IPS DF 19.7 (cell line): ENCODE data around the gene KPNA1.
"Not testable (repeated sequence)": the region's sequence is repeated elsewhere in the genome, so short reads cannot be mapped to it uniquely, and the experiment has no call there.

Source experiments
- DNase-seq: peaks from one replicate; pipeline ENCODE4 v3.0.0-alpha.2; 2013; ENCODE audit warnings: low read depth, low spot score

Gene KPNA1

DNA sequence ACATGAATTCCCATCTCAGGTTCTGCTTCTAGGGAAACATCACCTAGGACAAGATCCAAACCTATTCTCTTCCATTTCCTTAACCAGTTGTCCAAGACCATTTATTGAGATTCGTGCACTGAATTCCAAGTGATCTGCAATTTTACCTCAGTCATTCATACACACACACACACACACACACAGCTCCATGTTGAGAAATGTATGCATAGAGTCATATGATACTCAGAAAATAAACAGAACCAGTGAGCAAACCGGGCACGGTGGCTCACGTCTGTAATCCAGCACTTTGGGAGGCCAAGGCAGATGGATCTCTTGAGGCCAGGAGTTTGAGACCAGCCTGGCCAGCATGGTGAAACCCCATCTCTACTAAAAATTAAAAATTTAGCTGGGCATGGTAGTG is 6.1 kb upstream of the KPNA1 start:
- DNase-seq, result no peak

DNA sequence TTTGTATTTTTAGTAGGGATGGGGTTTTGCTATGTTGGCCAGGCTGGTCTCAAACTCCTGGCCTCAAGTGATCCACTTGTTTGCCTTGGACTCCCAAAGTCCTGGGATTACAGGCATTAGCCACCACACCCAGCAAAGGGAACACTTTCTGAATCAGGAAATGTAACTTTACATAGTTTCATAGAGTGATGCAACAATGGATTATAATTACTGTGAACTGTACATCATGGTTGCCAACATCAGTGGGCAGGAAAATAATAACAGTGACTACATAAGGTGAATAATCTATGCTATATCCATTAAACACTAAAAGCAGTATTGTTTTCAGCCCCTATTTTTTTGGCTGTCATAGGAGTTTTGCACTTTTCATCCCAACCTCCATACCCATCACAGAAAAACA is 5.0 kb upstream of the KPNA1 start:
- DNase-seq, result no peak

DNA sequence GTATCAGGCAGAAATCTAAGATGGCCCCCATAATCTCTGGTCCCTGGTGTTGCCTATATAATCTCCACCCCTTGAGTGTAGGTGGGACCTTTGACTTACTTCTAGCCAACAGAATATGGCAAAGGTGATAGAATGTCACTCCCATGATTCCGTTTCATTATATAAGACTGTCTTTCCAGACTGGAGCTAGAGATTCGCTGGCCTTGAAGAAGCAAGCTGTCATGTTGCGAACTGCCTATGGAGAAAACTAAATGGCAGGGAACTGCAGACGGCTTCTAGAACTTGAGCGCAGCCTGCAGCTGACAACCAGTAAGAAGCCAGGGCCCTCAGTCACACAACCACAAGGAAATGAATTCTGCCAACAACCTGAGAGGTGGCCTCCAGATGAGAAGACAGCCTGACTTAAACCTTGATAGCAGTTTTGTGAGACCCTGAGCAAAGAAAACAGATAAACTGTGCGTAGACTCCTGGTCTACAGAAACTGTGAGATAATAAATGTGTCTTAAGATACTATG is 2.2 kb upstream of the KPNA1 start:
- no peak for DNase-seq

DNA sequence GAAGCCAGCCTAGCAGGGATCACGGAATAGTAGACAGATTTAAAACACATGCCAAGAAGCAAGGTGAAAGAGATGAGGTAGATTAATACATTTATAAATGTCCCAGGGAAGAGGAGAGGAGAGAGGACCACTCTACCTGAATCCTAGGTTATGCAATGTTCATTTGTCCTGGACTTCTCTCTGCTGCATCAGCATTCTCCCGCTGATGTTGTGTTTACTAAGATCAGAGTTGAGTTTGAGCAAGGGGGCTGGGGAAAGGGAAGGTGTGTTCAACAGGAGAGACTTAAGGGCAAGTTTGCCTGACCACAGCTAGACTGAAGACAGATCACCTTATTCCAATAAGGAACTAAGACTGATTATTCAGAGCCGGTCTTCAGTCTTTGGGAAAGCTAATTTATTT is 1.1 kb upstream of the KPNA1 start:
- DNase-seq, result no peak

DNA sequence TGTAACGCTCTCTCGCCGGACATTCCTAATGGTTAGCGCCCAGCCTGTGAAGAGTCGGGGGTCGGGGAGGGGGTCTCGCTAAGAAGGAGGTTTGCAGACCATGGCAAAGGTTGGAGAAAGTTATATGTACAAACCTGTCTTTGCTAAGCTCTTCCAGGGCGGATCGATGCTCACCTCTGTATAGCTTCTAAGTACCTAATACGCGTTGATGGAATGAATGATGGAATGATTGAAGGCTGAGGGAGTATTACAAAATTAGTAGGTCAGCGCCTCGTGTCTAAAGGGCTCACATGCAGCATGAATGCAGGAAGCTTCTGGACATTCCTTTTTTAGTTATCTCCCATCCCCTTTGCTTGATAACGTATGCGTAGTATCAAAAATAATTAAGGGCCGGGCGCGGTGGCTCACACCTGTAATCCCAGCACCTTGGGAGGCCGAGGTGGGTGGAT is 305 bp upstream of the KPNA1 start:
- no peak for DNase-seq

DNA sequence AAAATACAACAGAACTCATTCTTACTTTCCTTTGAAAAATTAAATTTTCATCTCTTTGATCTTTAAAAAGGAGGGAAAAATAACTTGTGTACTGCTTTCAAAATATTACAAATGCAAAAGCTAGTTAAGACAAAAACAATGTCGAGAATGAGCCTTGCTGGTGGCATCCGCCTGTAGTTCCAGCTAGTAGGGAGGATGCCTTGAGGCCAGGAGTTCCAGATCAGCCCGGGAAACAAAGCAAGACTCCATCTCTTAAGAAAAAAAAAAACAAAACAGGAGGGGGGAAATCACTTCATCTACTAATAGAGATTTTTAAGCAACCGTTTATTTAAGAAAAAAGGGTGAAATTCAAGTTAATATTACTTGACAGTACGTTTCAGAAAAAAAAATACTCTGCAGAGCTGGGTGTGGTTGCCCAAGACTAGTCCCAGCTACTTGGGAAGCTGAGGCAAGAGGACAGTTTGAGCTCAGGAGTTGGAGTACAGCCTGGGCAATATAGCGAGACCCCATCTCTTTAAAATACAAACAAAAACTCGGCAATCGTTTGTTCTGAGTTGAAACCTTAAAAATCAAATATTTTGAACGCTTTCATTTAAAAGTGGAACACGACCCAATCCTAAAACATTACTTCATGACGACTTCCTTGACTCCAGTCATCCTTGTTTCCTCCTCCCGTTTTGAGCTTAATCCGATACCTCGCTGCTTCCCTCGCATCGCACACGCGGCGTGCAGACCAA is 1.2 kb downstream of the KPNA1 start:
- no peak for DNase-seq

DNA sequence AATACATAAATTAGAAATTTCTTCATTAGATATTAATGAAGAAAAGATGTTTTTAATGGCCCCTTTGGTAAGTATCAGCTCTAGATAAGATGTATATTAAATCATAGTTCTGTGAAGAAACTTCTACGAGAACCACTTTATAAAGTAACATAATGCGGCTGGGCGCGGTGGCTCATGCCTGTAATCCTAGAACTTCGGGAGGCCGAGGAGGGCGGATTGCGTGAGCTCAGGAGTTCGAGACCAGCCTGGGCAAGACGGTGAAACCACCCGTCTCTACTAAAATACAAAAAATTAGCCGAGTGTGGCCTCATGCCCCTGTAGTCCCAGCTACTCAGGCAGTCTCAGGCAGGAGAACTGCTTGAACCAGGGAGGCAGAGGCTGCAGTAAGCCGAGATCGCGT is 2.5 kb downstream of the KPNA1 start:
- no peak for DNase-seq

DNA sequence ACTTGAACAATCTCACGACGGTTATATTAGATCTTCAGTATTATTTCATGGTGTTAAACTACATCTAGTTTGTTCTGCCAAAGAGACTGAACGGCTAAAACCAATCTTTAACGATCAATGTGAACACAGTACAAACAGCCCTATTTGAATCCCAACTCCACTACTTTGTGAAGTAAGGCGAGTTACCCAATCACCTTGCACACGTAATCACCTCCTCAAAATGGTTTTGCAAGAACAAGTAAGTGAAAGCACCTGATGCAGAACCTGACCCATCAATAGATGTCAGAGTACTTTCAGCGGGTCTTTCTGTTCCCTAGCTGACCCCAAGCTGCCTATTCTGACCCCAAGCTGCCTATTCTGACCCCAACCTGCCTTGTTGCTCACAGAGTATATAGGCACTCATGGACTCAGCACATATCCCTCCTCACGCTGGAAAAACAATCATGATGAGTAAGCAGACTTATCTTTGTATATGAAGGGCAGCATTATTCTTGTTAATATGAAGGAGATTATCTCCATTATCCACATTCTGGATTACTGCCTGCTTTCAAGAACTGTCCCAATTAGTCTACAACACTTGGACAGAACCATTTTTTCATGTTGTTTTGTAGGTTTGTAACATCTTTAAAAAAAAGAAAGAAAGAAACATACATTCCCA is 3.7 kb downstream of the KPNA1 start:
- no peak for DNase-seq

DNA sequence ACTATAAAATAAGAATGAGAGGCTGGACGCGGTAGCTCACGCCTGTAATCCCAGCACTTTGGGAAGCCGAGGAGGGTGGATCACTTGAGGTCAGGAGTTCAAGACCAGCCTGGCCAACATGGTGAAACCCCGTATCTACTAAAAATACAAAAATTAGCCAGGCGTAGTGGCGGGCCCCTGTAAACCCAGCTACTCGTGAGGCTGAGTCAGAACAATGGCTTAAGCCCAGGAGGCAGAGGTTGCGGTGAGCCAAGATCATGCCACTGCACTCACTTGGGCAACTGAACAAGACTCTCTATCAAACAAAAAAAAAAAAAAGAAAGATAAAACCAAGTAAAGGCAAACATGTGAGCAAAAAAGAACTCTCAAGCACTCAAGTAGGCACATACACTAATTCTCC is 5.8 kb downstream of the KPNA1 start:
- DNase-seq, result not testable (repeated sequence)

DNA sequence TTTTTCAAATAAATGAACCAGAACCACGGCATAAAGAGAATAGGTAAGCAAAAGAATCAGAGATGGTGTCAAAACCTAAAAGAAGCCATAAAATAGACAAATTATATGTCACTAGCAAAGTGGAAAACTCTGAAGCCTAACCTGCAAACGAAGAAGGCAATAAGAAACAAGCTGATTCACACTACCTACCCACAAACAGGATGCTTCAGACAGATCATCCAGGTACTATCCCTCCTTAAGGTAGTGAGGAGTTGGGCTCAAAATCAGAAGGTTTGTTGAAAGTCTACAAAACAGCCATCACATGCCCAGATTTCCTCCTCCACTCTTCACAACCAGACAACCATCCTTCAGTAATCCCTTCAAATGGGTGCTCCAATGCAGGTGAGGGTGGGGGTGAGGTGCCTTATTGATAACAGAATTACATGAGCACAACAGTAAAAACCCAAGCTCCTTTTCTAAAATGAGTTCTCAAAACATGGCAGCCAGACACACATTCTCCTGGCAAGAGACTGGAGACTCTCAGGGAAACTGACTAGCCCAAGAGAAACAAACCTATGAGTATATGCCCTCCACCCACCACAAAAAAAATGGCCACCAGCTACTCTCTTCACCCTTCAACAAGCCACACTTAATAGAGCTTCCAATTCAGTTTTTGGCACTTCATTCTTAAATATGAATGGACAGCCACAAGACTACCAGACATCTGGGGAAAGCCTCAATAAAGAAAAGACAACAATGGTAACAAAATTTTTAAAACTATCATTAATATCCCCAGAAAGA is 6.4 kb downstream of the KPNA1 start:
- DNase-seq, result no peak

DNA sequence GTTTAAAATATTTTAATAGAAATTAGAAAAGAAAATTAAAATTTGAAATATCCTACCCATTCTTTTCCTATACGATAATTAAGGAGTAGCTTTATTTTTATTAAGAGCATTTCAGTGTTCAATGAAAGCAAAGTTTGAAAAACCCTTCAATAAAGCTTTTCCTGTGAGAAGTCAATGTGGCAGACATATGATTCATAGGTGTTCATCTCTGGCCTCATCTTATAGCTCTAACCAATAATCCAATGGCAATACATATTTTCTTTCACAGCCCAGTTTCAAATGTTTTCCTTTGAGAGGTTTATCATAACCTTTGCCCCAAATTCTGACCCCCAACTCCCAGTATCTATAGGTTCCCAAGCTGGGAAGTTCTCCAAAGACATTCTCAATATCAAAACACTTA is 8.3 kb downstream of the KPNA1 start:
- DNase-seq, result no peak

DNA sequence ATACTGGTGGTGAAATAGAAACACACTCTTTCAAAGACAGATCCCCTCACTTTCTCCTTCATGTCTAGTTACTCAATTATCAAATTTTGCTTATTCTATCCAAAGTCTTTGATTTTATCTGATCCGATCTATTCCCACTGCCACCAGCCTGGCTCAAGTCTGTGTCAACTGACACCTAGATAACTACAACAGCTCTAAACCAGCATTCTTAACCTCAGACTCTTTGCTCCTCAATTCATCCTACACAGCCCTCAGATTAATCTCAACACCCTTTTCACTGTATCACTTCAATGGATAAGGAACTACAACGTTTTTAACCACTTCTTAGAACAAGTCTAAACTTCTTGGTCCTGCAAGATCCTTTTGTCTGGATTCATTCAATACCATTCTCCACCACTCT is 9.1 kb downstream of the KPNA1 start:
- DNase-seq, result no peak

DNA sequence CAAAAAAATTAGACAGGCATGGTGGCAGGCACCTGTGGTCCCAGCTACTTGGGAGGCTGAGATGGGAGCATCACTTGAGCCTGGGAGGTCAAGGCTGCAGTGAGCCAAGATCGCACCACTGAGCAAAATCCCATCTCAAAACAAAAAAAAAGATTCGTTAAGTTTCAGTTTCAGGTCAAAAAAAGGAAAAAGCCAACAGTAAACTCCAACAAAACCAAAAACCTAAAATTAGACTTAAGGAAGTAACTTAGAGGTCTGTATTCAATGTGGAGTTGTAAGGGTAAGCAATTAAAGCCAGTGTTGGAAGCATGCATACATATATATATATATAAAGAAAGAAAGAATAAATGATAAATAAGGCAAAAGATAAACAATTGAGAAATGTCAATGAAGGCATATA is 11.8 kb downstream of the KPNA1 start:
- no peak for DNase-seq

DNA sequence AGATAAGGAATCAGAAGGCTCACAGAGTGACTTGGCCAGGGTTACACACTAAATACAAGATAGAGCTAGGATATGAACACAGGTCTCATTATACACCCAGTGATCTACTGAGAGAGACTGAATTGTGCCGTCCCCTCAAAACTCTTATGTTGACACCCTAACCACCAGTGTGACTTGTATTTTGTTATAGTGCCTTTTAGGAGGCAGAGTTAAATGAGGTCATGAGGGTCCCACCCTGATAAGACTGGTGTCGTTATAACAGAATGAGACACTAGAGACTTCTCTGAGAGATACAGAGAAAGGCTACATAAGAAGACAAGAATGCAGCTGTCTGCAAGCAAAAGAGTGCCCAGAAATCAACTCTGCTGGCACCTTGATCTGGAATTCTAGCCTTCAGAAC is 12.6 kb downstream of the KPNA1 start:
- DNase-seq, result no peak

DNA sequence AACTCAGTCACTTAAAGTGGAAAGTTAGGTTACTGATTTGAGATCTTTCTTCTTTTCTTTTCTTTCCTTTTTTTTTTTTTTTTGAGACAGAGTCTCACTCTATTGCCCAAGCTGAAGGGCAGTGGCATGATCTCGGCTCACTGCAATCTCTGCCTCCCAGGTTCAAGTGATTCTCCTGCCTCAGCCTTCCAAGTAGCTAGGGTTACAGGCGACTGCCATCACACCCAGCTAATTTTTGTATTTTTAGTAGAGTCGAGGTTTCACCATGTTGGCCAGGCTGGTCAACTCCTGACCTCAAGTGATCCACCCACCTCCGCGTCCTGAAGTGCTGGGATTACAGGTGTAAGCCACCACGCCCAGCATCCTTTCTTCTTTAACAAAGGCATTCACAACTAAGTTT is 13.8 kb downstream of the KPNA1 start:
- not testable (repeated sequence) for DNase-seq

DNA sequence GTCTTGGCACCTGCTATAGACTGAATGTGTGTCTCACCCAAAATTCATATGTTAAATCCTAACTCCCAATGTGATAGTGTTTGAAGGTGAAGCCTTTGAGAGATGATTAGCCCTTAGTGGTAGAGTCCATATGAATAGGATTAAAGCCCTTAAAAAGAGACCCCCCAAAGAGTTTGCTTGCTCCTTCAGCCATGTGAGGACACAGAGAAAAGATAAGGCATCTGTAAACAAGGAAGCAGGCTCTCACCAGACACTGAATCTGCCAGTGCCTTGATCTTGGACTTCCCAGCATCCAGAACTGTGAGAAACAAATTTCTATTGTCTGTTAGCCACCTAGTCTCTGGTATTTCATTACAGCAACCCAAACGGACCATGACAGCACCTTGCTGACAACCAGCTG is 16.6 kb downstream of the KPNA1 start:
- DNase-seq, result no peak

DNA sequence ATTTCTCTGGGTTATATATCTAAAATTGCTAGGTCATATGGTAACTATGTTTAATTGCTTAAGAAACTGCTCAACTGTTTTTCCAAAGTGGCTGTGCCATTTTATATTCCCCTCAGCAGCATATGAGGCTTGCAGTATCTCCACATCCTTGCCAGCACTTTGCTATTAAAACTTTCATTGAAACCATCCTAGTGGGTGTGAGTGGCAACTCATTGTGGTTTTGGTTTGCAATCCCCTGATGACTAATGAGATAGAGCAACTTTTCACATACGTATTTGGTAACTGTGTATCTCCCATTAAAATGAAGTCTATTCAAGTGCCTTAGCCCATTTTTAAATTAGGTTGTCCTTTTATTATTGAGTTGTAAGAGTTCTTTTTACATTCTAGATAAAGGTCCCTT is 17.3 kb downstream of the KPNA1 start:
- no peak for DNase-seq

DNA sequence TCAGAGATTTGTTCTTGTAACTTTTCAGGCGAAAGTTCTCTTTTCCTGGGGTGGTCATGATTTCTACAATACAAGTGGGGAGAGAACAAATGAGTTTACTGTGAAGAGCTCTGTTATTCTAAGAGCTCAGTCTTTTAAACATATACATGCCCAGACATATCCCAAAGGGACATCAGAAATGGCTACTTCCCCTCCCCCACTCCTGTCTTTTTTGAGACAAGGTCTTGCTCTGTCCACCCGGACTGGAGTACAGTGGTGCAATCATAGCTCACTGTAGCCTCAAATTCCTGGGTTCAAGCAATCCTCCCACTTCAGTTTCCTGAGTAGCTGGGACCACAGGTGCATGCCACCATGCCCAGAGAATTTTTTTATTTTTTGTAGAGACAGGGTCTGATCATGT is 18.2 kb downstream of the KPNA1 start:
- no peak for DNase-seq

DNA sequence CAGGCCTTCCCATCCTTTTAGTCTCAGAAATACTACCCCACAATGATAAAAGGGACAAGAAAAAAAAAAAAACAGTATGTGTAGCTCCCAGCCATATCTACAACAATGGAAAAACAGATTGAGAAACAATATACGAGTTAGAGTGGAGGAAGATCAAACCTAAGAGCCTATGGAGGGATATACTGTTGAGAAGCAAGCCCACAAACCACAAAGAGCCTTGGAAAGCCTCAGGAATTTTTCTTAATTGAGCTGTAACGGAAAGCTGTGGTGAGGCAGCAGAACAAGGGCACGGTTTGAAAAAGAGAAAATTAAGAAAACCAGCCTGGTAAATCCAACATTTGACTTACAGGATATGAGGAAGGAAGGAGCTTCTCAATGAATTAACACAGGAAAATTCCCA is 21.4 kb downstream of the KPNA1 start:
- DNase-seq, result no peak

DNA sequence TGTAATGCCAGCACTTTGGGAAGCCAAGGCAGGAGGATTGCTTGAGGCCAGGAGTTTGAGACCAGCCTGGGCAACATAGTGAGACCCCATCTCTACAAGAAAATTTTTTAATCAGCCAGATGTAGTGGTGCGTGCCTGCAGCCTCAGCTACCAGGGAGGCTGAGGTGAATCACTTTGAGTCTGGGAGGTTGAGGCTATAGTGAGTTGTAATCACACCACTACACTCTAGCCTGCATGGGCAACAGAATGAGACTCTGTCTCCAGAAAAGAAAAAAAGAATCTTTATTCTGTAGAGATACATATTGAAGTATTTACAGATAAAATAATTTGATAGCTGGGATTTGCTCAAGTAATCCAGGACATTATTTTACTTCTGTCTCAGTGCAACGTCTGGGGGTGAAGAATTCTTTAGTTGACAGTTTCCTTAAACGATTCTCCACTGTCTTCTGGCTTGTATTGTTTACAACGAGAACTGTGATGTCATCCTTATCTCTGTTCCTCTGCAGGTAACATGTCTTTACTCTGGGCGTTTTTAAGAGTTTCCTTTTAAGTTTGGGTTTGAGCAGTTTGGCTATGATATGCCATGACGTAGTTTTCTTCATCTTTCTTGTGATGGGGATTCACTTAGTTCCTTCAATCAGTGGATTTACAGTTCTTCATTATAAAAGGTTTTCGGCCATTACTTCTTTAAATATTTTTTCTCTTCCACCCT is 26.3 kb downstream of the KPNA1 start:
- DNase-seq, result no peak

DNA sequence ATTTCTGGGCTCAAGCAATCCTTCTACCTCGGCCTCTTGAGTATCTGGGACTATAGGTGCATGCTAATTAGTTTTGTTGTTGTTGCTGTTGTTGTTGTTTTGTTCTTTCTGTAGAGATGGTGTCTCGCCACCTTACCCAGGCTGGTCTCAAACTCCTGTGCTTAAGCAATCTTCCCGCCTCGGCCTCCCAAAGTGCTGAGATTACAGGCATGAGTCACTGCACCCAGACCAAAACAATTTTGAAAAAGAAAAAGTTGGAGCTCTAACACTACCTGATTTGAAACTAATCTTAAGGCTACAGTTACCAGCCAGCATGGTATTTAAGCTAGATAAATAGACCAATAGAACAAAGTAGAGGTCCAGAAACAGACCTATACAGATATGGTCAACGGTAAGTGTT is 29.8 kb downstream of the KPNA1 start:
- DNase-seq, result no peak

DNA sequence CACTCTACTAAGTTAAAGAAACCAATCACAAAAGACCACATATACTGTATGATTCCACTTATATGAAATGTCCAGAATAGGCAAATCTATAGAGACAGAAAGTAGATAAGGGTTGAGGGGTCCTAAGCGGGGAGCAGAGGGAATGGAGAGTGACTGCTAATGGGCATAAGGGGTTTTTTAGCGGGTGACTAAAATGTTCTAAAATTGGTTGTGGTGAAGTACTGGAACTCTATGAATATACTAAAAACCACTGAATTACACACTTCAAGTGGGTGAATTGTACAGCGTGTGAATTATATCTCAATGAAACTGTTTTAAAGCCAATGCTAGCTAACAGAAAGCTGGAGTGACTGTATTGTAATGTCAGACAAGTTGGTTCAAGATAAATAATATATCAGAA is 33.3 kb downstream of the KPNA1 start:
- DNase-seq, result no peak
